Measurements from ENCODE around the gene RAB17. TPM values are rescaled to one million over a fixed set of nuclear protein-coding genes. Genes with fewer than 3 reads are reported as not detected.

Gene RAB17
- total and polyA plus RNA-seq, 2 donors from 2014 or later: 59.1 to 151 TPM

DNA sequence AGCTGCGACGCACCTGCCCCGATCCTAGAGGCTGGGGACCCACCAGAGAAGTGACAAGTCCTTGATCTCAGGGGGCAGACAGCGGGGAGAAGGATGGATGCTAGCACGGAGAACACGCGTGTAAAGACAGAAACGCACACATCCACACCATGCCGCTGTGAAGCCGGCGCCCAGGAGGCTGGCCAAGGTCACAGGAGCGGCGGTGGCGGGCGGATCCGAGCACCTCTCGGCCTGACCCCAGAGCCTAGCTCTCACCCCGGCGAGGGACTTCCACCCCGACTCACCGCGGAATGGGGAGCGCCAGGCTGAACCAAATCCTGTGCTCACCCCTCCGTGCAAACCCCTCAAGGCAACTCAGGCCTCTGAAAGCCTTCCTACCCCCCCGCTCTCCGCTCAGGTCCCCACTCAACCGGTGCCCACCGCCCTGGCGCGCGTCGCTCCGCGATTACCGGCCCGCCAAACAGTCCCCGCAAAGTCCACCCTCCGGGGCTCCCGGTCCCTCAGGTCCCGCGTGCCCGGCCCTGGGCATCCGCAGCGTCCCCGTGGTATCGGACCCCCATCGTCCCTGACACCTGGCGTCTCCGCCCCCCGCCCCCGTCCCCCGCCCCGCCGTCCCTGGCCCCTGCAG is 36.4 kb upstream of the RAB17 start:
- H3K27ac ChIP-seq (ENCODE audit: low read depth in 2 of 2, low read length in 2 of 2): peak overlapping the region; percentile 67 to 79
- FAIRE-seq (no peak), DNase-seq (peak; percentile 37 to 82 (median 66))
- peaks cover 2 to 21% (median 19%) of the 10 kb centered on the region in 3 donors for H3K4me1 ChIP-seq (ENCODE audit: control insufficient read depth in 2 of 3, insufficient read depth in 2 of 3, low read depth in 1 of 3, low read length in 3 of 3)
- peak overlapping the region in 1 of 3 donors; percentile 56 for H3K4me3 ChIP-seq (ENCODE audit: low read length in 3 of 3)
- H3K9ac ChIP-seq (ENCODE audit: low read length in 3 of 3): peak overlapping the region in 2 of 3 donors; percentile 52 to 59
- no peak for TF ChIP-seq CTCF (IDR thresholded peaks at IDR 0.05; ENCODE audit: borderline replicate concordance, extremely low read depth, insufficient read depth)
- H3K27me3 ChIP-seq (ENCODE audit: control insufficient read depth, insufficient read depth, low read length): no peaks in the 10 kb centered on the region
- no peaks in the 10 kb centered on the region for H3K36me3 ChIP-seq (ENCODE audit: control insufficient read depth in 2 of 3, insufficient read depth in 3 of 3, low read length in 3 of 3)
- intact Hi-C loops (cut with DNase I): no loop called here
- H3K9me3 ChIP-seq (ENCODE audit: control insufficient read depth in 2 of 3, insufficient read depth in 1 of 3, low read length in 3 of 3): no peaks in the 10 kb centered on the region

DNA sequence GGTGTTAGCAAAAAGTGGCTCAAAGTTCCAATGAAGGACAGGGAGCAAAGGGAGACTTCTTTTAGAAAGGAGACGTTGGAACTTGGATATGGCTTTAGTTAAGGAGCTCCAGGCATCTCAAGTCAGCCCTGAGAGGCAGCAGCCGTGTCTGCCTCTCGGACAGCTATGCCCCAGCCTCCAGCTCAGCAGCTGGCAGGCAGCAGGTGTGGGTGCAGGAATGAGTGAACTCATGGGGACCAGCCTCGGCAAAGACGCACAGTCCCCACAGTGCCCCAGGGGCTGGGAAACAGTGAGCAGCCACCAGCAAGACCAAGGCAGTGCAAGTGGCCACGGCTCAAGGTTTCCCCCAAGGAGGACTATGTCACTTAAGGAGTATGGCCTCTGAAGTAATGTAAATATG is 35.2 kb upstream of the RAB17 start:
- TF ChIP-seq CTCF (IDR thresholded peaks at IDR 0.05; ENCODE audit: borderline replicate concordance, extremely low read depth, insufficient read depth): no peak
- no peak for FAIRE-seq
- H3K36me3 ChIP-seq (ENCODE audit: control insufficient read depth in 2 of 3, insufficient read depth in 3 of 3, low read length in 3 of 3): no peaks in the 10 kb centered on the region
- H3K9ac ChIP-seq (ENCODE audit: low read length in 3 of 3): no peak overlapping the region
- H3K4me3 ChIP-seq (ENCODE audit: low read length in 3 of 3): no peak overlapping the region
- peak overlapping the region; percentile 67 to 81 for H3K27ac ChIP-seq (ENCODE audit: low read depth in 2 of 2, low read length in 2 of 2)
- no peaks in the 10 kb centered on the region for H3K27me3 ChIP-seq (ENCODE audit: control insufficient read depth, insufficient read depth, low read length)
- H3K4me1 ChIP-seq (ENCODE audit: control insufficient read depth in 2 of 3, insufficient read depth in 2 of 3, low read depth in 1 of 3, low read length in 3 of 3): peaks cover 2 to 19% (median 17%) of the 10 kb centered on the region in 3 donors
- DNase-seq: no peak
- no peaks in the 10 kb centered on the region for H3K9me3 ChIP-seq (ENCODE audit: control insufficient read depth in 2 of 3, insufficient read depth in 1 of 3, low read length in 3 of 3)
- intact Hi-C loops (cut with DNase I): no loop called here

DNA sequence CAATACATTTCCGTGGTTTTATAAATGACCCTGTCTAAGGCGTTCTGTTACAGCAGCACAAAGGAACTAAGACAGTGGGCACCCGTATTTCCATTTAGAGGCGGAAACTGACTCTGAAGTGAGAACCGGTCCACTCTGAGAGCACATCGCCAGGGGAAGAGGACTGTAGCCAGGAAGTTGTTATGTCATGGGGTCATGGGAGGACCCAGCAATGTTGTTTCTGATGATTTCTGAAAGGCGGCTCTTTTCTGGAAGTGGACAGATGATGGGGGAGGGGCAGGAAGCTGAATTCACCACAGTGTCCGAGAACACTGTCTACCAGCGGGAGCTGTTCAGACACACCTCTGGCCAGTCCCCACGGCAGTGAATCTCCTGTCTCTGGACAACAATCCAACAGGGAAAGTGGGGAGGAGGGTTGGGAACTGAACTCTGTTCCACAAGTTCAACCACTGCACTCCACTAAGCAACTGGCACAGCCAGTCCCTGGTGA is 34.7 kb upstream of the RAB17 start:
- Histone ChIP-seq H3K9me3 (ENCODE audit: control insufficient read depth in 2 of 3, insufficient read depth in 1 of 3, low read length in 3 of 3) (no peaks in the 10 kb centered on the region), H3K4me1 (ENCODE audit: control insufficient read depth in 2 of 3, insufficient read depth in 2 of 3, low read depth in 1 of 3, low read length in 3 of 3) (peaks cover 2 to 14% (median 12%) of the 10 kb centered on the region in 3 donors), H3K36me3 (ENCODE audit: control insufficient read depth in 2 of 3, insufficient read depth in 3 of 3, low read length in 3 of 3) (no peaks in the 10 kb centered on the region), H3K27me3 (ENCODE audit: control insufficient read depth, insufficient read depth, low read length) (no peaks in the 10 kb centered on the region), H3K27ac (ENCODE audit: low read depth in 2 of 2, low read length in 2 of 2) (peak overlapping the region; percentile 67 to 81), H3K4me3 (ENCODE audit: low read length in 3 of 3) (no peak overlapping the region), H3K9ac (ENCODE audit: low read length in 3 of 3) (no peak overlapping the region)
- intact Hi-C loops (cut with DNase I): no loop called here
- DNase-seq (peak in 1 of 5 donors; percentile 35), FAIRE-seq (no peak)
- no peak for TF ChIP-seq CTCF (IDR thresholded peaks at IDR 0.05; ENCODE audit: borderline replicate concordance, extremely low read depth, insufficient read depth)

All from kidney (tissue), 14 donors.